NCI-H748 (cell line): ENCODE measurements around the gene PACRG.

Experiments used
- DNase-seq: peaks from one replicate; lab custom pipeline; 2025; ENCODE audit not compliant: unreplicated experiment; lab: John Stamatoyannopoulos, UW

The PACRG gene

DNA sequence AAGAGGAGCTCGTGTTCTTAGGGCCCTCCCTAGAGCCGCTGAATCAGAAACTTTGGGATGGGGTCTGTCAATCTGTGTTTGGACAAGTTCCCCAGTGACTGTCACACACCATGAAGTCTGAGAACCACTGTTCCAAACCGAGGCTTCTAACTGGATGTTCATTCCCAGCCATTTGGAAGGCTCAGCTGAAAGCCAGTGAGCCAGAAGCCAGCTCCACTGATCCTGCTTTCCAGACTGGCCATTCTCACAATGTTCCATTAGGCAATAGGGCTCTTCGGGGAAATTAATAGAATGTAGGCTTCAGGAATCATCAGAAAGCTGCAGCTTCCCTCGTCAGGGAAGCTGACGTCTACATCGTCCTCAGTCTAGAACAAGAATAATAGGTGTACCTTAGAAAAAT, 595.9 kb downstream of the PACRG start:
- DNase-seq, result no peak

DNA sequence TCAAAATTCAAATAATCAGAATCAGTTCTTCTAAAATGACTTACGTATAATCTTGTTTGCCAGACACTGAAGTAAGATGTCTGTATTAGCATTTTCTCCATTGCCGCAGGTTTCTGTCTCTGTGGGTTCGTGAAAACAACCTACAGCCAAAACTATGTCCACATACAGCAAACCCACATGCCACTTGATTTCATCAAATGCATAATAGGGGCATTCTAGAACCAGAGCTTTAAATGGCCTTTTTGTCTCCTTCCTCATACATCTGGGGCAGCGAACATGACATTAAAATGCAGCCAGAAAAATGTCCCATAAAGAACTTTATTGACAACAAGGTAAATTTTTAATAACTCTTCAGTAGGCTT, 596.5 kb downstream of the PACRG start:
- no peak for DNase-seq

DNA sequence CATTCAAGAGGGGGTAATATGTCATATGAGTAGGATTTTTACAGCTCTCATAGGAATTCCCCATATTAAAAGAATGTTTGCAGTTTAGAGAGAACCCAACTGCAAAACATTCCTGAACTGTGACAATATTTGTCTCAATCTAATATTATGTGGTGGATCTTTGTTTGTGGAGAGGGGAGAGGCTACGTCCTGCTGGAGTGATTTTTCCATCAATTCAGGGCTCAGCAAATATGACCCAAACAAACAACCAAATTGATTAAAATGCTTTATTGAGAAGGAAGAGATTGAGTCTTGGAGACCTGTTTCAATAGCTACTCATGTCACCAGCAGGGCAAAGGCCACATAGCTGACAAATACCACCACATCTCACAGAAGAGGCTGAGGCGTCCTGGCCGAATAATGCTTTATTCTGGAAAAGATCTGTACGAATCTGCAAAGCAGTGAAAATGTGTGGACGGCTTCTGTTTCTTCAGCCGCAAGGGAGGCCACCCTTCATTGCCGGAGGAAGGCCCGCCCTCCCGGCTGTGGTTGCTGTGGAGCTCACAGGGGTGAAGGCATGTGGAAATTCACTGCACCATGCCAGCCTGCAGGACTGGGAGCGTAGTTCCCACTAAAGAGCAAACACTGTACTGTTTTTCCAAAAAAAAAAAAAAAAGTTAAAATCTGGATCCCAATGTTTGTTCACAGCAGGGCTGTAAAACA, 597.1 kb downstream of the PACRG start:
- DNase-seq, result no peak

DNA sequence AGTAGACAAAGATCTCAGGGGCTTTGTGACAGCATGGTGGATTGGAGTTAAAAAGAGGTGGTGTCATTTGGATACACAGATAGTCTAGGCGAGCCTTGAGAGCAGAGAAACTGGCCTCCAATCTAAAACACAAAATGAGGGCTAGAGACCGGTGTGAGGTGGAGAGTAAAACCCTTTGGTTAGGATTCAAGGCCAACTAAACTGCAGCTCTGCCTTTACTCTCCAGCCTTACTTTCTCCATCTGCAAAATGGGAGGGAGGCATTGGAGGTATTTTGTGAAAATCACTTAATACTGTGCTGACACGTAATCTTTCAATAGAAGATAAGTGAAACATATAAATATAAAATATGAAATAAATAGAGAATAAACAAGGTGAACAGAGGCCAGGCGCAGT, 597.6 kb downstream of the PACRG start:
- no peak for DNase-seq

DNA sequence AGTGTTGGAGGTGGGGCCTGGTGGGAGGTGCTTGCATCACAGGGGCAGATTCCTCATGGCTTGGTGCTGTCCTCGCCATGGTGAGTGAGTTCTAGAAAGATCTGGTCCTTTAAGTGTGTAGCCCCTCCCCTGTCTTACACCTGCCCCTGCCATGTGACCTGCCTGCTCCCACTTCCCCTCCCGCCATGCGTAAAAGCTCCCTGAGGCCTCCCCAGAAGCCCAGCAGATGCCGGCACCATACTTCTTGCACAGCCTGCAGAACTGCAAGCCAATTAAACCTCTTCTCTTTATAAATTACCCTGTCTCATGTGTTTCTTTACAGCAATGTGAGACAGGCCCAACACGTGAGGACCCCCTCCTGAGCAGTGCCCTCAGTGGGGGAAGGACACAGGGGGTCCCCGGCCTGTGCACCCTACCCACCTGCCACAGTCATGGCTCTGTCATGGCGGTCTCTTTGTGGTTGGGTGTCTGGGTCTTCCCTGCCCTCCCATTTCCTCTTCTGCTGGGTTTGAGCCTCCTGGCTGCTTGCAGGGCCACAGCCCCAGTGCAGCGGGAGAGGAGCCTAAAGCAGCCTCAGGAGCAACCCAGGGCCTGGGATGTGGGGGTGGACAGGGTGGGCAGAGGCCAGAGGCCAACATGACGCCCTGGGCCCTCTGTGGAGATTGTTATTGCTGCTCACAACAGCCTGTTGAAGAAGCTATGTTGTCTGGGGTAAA, 599.5 kb downstream of the PACRG start:
- DNase-seq, result no peak

DNA sequence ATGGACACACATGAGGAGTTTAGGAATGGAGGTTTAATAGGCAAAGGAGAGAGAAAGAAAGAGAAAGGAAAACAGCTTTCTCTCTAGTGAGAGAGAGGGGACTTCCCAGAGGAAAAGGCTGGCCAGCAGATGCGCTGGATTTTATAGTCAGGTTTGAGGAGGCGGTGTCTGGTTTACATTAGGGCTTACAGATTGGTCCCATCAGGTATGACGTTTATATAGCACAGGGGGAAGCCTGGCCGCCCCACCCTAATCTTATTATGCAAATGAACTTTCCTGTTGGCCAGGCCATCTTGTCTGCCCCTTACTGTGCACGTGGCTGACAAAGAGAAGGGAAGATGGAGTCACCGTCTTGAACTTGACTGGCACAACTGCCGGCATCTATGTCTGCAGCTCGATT, 600.1 kb downstream of the PACRG start:
- no peak for DNase-seq

DNA sequence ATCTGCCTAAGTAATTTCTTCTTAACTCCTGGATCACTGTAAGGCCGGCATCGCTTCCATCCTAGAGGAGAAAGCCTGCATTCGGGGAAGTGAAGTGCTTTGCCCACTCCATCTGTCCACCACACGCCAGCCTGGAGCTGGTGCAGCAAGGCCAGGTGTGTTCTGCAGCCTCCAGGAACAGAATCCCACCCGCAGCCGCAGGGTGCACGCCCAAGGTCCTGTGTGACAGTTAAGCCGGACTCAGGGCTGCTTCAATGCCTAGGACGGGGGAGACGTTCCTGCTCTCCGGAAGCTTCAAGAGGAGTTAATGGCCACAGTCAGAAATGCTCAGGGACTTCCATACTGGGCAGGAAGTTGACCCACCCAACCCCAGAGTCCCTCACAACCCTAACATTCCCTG, 600.6 kb downstream of the PACRG start:
- DNase-seq, result no peak

DNA sequence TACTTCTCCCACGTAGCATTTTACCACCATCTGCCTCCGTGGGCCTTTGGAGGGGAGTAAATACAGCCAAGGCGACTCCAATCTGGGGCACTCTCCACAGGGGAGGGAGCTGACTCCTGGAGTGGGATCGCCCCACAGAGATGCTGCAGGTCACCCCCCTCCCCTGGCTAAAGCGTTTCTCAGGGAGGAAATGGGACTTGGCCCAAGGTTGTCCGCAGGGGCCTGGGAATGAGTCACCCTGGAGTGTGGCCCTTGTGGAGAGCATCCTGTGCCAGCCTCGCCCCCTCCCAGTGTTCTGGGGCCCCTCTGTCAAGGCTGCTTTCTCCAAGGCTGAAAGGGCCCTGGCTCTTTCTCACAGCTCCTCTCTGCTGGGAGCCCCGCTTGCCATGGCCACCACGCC, 602.2 kb downstream of the PACRG start:
- no peak for DNase-seq

DNA sequence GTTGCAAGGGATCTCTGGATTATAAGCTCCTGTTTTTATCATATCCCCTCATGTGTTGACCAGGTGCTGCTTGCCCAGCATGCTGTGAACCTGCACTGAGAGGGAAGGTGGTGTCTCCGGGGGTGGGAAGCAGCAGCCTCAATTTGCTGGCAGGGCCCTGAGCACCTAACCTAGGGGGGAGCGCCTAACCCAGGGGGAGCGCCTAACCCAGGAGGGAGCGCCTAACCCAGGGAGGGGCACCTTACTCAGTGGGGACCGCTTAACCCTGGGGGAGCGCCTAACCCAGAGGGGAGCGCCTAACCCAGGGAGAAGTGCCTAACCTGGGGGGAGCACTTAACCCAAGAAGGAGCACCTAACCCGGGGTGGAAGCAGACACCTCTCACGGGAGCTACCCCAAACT, 603.5 kb downstream of the PACRG start:
- no peak for DNase-seq

DNA sequence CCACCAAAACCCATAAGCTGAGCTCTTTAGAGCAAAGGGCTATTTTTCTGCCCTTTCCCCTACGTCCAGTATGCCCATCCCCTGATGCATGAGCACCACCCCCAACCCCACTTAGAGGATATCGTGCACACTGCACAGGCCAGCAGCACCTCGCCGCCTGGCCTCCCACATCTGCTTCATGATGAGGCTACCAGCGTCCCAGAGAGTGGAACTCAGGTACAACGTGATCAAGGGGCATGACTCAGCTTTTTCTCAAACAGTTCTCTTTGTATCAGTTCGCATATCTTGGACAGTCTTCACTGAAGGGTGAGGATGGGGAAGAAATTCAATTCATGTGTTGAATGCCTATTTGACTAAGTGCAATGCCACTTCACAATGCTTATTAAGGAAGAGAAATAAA, 604.8 kb downstream of the PACRG start:
- no peak for DNase-seq

DNA sequence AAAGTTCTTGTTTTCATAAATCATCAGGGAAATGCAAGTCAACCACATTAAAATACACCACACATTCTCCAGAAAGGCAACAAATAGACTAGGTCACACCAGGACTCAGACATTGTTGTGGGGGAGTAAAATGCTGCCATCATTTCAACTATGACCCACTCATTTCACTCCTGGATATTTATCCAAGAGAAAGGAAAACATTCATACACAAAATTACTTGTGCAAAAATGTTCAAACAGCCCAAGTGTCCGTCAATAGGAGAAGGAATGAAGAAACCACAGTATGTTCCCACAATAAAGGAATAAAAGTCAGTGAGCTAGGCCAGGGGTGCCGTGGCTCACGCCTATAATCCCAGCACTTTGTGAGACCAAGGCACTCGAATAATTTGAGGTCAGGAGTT, 605.3 kb downstream of the PACRG start:
- DNase-seq, result no peak

DNA sequence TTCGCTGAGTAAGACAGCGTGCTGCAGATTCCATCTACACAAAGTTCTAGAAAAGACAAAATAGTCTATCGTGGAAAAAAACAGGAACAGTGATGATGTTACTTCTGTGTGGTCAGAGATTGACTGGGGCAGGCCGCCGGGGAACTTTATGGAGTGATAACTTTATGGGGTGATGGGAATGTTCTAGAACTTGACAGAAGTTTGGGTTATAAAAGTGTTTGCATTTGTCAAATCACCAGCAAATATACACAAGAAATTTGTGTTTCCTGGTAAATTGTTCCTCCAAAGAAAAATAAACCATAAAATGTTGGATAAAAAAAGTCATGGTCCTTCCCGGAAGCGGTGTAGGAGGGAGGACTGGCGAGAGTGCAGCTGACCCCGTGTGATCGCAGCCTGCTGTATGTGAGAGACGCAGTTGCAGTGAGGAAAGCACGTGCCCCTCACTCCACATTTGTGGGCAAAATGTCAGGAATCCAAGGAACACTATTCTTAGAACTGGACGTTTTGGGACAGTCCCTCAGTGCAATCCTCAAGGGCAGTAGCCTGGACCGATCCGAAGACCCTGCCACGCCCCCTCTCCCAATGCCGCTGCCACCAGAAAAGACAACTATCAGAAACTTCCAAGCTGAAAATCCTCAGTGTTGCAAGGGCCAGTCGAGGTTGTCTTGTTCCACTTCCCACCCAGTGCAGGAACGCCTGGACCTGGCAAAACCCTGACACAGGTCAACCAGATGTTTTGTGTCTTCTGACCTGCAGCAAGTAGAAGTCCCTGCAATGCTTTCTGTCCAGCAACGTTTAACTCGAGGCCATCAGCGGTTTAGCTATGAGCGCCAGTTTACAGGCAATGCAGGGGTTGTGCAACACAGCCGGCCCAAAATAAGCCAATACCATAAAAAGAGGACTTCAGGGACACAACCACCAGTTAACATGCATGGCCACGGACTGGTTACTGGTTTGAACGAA, 606.2 kb downstream of the PACRG start:
- no peak for DNase-seq

DNA sequence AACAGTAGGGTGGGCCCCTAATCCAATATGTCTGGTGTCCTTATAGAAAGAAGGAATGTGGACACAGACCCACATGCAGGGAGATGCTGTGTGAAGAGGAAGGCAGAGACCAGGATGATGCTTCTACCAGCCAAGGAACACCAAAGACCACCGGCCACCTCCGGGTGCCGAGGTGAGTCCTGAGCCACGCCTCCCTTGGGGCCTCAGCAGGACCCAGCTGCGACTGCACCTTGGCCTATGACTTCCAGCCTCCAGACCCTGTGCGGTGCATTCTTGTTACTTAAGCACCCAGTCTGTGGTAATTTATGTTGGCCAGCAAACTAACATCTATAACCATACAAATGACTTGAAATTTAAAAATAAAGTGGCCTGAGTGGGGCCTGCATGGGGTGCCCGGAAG, 607.3 kb downstream of the PACRG start:
- DNase-seq, result no peak

DNA sequence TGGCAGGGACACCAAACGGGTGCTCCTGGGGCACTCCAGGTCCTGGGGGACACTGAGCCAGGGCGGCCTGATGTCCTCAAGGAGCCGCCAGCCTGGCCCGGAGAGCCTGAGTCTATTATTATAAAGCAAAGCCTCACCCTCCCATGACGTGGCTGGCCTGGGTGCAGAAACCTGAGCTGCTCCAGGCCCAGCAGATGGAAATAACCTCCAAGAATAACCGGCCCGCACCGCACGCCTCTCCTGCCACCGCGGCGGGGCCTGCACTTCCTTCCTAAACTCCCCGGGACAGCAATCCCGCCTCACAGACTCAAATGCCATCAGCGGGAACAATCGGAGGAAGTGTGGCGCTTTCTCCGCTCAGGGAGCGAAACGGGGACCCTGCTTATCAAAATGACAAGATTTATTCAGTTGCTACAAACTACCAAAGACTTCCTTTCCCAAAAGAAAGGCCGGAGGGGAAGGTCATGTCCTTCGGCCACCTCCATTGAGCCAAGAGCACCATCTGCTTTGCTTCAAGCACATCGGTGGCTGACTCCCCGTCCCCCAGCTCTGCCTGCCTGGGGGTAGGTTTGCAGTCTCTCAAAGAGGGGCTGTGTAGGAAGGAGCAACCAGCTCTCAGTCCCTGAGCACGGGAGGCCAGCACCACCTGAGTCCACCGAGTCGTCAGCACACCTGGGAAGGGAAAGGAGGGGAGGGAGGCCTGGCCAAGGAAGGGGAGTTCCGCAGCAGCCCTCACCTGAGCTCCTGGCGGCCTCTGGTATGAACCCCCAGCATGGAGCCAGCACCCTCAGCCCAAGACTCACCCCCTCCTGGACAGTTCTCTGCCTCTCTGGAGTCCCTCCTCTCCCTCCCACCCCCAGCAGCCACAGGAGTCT, 608.1 kb downstream of the PACRG start:
- no peak for DNase-seq

DNA sequence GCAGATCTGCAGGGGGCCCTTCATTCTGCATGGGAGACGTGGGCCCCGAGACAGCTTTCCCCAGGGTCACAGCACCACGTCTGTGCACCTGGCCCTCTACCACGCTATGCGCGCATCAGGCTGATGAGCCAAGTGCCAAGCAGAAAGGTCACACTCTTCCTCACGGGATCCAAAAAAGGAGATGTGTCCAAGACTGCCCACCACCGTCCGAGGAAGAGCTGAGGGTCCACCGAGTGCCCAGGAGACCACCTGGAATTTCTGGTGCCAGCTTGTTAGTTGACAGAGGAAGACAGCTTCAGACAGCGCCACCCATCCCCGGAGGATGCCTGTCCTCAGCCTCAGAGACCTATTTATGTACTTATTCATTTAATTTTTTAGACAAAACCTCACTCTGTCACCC, 609.2 kb downstream of the PACRG start:
- DNase-seq, result no peak

DNA sequence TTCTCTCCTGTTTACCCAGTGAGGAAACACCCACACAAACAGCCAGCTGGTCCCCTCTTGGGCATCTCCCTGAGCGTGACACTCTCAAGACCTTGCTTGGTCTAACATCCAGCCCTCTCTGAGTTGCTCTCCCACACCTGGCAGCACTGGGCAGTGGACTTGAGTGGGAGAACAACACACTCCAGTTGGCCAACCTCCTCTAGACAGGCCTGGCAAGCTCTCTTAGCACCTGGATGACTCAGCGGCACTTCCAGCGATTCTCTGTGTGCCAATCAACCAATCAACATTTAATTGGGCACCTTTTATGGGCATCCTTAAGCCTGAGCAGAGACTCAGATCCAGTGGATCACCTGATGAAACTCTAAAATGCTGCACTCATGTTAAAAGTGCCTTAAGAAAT, 610.2 kb downstream of the PACRG start:
- no peak for DNase-seq

DNA sequence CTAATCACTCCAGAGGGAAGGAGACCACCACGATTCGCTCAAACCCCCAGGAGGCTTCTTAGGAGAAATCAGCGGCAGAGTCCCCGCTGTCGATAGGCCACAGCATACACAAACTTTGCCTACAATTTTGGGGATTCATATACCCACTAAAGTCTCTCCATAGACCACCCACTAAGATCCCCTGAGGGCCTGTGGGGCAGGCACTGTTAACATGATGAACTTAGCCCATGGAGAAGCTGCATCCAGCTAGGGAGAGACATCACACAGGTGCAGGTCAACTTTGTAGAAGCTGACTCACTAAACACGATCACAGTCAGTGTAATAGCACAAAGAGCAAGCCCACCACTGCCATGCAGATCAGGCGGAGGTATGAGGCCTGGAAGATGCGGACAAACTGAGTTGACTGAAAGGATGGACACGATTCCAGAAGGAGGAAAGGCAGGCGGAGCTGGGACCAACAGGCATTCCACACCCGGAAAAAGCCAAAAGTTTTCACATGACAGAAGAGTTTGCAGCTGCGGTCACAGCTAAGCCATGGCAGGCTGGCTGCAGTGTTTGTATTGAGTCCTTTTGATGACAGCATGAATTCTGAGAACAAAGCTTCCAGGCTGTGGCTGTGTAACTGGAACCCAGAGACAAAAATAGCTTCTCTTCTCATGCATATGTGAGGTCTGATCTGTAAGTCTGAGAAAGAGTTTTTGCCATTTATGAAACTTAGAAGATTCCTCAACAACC, 611.1 kb downstream of the PACRG start:
- no peak for DNase-seq

DNA sequence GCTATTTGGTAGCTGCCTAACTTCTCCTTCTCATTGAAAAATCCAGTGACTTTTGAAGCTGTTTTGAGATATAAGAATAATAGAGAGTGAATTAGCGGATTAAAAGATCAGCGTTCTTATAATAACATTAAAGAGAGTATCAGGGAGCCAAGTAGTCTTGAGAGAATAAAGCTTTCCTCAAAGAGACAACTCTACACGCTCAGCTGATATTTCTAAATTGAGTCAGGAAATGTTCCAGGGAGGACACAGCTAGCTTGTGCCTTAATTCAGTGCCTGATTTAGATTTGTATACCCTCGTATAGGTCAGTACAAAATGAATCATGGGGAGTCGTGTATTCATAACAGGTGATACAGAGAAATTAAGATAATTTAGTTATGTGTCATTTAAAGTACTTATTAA, 611.7 kb downstream of the PACRG start:
- DNase-seq, result no peak

DNA sequence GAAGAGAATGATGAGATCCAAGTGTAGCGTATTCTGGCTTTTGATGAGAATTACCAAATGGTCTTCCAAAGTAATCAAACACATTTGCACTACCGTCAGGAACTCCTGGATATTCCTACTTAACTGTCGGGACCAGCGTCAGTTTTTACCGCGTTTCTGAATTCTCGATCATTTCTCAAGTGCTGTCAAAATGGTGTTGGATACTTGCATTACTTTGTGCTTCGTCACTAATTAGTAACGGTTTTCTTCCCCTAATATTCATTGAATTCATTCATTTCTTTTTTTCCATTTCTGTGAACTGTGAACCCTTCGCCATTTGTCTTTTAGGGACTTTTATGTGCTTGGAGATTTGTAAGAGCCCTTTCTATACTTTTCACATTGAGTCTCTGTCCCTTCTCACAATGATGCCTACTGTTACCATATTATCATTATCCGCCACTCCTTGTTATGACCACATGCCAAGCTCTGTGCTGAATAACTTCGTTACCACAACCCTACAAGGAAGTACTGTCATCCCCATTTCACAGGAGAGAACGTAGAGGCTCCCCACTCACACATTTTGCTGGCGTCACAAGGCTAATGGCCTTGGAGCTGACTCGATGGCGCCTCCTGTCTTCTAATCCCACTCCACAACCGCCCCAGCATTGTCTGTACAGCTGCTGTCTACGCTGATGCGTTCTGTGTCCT, 612.6 kb downstream of the PACRG start:
- no peak for DNase-seq
